HL-60/S4 treated with retinoic acid at 250 ng/mL for 4 days and 3 days (cell line): ENCODE results near the gene IGSF21.

Source experiments
- in situ Hi-C: fragments of 300-500 bp; cut with MboI; formaldehyde crosslinking; loops from 2 replicates; pipeline ENCODE4 v1.7.0; 2022; ENCODE audit warnings: low sequenced_read_pairs

The IGSF21 gene

DNA sequence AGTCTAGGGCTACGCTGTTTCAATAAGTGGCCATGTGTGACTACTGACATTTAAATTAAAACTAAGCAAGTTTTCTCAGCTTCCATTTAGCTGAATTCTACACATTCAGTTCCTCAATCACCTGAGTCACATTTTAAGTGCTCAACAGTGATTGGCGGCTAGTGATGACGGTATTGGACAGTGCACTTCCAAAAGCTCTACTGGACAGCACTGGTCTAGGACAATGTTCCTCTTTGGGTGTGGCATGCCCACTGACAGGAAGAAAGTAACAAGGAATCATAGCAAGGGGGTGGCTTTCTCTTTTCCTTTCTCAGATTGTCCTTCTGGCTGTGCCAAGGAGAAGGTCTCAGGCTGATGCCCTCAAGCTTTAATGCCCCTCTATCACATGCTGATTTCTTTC lies 11.7 kb downstream of the IGSF21 start:
- in situ Hi-C loops, result no loop called here

DNA sequence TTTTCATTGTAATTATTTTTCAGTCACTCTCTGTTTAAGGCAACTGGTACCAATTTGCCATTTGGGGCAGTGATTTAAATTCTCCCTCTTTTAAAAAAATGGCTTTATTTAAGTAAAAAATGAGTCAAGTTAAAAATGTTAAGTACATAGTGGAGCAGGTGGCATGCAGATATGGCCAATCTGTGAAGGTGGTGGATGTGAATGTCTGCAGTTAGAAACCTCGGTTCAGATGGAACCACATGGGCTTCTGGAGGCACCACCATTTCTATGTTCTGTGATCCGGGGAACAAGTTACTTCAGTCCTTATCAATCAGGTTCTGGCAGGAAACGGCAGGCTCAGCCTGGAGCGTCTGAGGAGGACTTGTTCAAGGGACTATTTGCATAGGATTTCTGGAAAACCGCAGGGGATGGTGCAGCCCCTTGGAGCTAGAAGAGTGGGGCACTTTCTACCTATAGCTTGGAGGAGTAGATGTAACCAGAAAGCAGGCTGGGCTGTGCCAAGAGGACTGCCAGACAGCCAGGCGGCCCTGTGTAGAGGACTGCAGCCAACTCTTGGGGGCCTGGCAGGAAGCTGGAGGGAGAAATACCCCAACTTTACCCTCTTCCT lies 12.3 kb downstream of the IGSF21 start:
- in situ Hi-C loops, result no loop called here

DNA sequence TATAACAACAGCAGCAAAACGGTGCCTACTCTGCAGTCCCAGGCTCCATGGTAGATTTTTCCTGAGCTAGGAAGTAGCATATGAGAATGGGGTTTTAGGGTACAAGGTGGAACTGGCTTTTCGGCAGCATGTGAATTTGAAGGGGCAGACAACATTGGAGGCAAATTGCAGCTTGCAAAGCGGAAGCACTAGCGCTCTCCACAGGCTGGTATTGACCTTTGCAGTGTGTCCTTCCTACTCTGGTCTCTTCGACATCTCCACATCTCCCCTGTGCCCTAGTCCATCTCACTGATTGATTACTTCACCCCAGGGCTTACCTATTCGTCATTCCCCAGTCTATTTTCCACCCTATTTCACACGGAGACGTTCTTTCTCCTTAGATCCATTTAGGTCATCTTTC lies 13.0 kb downstream of the IGSF21 start:
- in situ Hi-C loops, result no loop called here

DNA sequence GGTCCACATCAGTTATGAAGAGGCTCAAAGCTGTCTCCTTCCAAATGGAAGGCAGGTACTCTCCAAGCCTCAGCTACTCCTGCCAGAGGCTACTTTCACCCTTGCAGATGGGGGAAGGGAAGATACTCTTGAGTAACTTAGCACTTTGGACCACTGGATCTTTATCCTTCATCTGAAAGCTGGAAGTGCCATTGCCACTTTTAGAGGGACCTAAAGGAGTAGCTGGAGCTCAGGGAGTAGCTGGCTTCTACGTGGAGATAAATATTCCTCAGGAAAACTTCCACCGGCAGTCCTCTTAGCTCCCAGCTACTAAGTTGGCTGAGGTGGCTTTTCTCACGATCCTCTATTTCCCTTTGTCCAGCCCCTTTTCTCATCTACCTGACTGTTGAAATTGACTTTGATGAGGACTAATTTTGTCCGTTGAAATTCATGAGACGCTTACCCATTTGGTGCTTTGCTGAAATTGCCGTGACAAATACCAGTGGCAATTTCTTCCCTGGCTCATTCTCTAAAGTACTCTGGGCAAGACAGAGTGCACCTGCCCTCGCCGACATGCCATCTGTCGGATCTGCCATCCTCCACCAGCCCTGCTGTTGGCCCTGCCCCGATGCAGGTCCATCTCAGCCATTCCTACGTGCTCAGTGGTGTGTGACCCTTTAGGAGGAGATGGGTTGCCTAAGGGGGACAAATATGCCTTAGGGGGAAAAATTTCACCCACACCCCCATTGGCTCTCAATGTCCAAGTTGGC lies 13.6 kb downstream of the IGSF21 start:
- in situ Hi-C loops, result no loop called here

DNA sequence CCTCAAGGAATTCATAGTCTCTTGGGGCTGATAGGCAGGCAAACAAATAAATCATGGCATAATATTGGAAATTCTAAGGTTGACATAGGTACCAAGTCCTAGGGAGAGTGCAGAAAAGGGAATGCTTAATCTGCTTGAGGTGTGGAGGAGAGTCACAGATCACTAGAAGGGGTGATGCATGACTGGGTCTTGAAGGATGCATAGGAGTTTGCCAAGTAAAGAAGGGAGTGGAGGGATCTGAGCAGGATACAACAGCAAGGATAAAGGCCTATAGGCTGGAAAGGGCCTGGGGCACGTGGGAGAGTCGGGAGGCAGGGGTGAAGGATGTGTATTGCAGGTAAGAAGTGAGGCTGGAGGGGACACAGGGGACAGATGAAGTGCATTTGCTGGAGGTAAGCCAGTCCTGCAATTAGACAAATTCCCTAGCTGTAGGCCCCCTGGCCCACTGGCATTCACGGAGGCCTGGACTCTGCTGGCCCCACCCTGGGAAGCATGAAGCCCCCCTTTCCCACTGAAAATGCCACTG lies 15.9 kb downstream of the IGSF21 start:
- in situ Hi-C loops, result no loop called here

DNA sequence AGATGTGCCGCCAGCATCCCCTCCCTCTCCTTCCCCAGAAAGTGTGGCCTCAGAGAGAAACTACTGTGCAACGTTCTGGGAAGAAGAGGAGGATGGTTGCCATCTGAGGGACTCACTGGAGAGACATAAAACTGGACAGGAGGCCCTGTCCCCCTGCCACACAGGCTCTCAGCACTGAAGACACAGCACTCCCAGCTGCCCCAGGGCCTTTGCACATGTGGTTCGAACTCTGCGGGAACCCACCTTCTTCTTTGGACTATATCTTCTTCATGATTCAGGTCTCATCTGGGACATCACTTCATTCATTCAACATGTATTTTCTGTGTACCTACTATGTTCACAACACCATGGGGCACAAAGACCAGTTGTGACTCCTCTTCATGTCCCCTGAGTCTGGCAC lies 17.4 kb downstream of the IGSF21 start:
- in situ Hi-C loops, result no loop called here

DNA sequence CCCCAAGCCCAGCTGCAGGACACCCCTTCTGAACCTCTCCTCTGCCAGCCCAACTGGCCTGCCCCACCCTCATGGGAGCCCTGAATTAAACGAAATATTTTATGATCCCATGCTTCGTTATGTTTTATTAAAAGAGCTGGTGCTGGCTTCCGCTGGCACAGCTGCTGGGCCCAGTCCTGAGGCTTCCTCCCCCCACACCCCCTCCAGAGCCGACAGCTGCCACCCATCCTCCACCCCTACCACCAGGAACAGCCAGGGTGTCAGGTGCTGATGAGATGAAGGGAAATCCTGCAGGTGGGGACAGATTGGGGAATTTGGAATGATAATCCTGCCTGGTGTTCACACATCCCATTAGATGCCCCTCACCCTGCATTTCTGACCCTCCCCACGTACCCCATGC lies 19.0 kb downstream of the IGSF21 start:
- in situ Hi-C loops, result no loop called here

DNA sequence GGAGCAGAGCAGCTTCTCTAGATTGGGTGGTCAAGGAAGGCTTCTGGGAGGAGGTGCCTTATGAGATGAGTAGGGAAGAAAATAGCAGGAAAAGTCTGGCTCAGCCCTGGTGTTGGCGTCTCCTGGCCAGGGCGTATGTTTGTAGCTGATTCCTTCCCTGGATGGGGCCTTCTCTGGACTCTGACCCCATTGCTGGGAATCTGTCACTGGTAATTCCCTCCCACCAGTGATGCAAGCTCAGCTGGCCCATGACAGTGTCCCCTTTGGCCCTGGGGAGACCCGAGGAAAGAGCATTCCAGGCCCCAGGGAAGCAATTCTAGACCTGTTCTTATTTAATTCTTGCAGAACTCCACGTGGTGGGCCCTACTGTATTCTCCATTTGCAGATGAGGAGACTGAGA lies 20.7 kb downstream of the IGSF21 start:
- in situ Hi-C loops, result no loop called here

DNA sequence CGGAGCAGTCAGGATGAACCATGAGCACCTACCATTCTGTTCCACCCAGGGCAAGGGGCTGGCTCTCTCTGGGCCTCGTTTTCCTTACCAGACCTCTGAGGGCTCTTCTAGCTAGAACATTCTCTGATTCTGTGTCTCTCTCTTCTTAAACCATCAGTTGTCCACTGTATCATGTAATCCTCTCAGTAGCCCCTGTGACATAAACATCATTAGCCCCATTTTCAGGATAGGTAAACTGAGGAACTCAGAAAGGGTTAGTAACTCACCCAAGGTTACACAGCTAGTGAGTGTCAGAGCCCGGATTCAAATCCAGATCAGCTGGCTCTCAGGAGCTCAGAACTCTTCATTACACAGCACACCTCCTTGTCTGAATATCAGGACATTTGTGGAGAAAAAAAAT lies 22.8 kb downstream of the IGSF21 start:
- in situ Hi-C loops, result no loop called here

DNA sequence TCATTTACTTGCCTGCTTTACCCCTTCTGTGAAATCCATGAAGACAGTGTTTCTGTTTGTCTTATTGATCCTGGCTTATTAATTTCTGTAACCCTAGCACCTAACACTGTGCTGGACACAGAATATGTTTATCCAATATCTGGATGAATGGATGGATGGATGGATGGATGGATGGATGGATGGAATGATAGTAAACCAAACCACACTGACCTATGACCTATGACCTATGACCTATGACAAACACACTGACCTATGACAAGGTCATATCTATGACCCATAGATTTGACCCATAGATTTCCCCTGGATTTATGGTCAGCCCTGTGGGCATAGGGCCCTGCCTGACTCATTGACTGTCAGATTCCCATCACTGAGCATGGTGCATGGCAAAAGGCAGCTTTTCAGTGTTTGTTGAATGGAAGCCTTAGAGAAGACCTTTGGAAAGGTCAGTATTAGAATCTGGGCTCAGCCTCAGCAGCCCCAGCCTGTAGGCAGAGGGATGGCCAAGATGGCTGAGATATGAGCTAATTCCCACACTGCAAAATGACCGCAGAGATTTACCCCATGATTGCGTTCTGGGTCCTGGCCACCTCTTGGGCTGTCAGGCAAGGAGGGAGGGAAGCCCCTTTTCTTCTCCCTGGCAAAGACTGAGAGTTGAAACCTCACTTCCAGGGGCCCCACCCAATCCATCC lies 24.6 kb downstream of the IGSF21 start:
- in situ Hi-C loops, result no loop called here

DNA sequence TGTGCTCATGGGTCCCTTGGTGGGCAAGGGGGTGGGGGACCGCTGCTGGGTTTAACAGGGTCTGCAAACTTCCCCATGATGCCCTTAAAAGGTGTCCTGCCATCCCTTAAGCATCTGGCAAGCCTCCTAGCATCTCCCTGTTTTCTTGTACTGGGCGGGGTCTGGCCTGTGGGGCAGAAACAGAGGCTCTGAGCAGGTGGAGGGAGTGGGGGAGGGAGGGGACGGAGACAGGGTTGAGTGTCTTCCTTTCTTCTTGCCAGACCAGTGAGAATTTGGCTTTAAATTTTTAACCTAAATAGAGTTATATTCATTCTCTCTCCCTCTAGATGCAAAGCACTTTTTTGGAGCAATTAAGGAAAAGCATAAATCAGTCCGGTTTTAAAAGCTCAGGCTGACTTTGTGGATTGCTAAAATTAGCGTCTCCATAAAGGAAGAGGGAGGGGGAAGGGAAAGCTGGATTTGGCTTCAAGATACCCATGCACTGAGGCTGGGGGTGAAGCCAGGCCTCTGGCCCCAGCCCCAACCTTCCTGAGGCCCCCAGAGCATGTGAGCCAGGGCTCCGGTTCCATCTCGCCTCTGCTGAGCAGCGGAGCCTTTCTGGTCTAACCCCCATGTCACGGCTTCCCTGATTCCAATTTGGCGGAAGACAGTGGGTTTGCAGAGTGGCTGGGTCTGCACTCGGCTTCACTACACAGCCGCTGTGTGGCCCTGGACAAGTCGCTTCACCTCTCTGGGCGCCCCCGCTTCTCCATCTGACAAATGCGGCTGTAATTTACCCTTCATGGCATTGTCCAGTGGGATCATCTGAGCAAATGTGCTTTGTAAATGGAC lies 25.3 kb downstream of the IGSF21 start:
- in situ Hi-C loops, result no loop called here

DNA sequence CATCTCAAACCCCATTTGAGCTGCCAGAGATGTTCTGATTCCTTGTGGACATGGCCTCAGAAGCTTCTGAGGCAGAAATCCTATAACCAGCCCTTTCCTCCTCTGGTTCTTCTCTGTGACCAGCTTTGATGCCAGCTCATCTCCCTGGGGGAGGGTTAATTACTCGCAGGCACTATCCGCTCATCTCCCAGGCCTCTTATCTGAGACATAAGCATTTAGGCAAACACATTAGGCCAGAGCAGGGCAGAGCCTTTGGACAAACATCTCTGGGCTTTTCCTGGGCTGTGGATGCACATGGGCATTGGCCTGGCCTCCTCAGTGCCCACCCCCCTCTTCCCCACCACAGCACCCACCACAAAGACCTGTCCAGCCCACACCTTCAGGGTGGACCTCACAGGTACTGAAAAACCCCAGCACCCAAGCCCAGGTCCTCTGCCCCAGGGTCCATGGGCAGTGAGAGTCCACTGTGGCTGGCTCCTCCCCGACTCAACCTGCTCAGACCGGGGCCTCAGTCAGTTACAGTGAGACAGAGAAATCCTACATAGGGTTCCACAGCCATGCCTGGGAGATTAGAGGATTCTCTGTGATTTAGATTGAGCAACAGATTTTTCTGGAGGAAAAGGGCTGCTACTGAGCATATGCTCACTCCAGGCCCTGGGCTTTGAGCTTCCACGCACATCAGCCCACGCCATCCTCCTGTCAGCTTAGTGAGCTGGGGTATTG lies 26.9 kb downstream of the IGSF21 start:
- in situ Hi-C loops, result no loop called here

DNA sequence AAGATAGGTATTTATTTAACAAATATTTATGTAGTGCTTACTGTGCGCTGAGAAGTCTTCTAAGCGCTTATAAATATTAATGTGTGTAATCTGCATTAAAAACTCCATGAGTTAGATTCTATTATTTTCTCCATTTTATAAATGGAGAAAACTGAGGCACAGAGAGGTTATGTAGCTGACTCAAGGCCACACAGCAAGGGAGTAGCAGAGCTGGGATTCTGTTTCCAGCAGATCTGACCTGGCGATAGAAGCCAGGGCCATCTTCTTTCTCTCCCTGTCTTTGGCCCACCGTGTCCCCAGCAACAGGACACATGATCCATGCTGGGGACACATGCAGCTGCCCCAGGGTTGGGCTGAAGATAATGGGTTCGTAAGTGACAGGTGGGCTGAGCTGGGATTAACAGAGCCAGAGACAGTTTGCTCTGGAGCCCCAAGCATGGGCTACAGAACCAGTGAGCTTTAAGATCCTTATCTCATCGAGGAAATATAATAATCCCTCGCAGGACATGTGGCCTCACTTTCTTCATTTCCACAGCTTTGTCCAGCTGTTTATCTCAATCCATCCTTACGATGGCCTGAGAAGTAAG lies 30.3 kb downstream of the IGSF21 start:
- in situ Hi-C loops, result no loop called here

DNA sequence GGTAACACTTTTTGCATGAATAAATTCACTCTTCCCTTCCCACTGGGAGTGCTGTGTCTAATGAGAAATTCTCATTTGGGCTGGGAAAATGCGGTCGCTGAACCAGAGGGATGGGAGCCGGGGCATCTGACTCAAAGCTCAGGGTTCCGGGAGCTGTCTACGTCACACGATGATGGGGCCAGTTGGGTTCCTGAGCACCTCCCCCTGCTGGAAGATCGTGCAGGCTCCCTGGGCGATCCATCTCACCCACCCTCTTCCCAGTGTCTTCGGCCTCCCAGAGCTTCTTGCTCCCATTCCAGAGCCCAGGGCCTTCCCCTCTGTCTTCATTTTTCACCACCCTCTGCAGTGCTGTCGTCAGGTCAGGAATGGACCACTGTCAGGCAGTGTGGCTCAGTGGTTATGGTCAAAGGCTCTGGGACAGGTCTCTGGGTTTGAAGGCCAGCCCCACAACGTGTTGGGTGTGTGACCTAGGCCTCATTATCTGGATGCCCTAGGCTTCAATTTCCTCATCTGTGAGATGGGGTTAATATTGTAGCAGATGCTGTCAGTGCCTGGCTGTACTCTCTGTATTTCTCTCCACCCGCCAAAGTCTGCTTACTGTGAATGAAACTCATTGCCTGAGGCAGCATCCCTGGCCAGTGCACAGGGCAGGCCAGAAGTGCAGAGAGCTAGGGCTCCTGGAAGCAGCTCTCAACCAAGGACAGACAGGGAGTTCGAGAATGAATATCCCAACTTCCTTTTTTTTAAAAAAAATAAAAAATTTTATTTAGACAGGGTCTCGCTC lies 31.8 kb downstream of the IGSF21 start:
- in situ Hi-C loops, result no loop called here

DNA sequence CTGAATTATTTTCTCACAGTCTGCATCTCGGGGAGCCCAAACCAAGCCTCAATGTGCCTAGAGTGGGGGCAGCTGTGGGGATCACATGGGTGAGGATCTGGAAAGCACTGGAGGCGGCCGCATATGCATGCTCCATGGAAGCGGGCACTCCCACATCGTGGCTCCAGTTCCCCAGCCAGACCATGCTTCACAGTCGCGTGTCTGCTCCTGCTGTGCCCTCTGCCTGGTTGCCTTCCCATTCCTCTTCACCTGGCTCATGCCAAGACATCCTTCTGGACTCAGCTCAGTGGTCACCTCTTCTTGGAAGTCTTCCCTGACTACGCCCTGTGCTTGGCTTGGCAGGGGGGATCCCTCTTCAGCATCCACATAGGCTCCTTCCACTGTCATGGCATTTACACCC lies 32.8 kb downstream of the IGSF21 start:
- in situ Hi-C loops, result no loop called here

DNA sequence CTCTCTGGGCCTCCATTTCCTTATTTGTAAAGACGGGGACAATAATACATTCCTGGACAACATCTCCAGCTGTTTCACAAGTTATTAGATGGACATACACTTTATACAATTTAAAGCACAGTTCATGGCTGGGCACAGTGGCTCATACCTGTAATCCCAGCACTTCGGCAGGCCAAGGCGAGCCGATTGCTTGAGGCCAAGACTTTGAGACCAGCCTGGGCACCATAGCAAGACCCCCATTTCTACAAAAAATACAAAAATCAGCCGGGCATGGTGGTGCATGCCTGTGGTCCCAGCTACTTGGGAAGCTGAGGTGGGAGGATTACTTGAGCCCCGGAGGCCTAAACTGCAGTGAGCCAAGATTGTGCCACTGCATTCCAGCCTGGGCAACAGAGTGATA lies 34.1 kb downstream of the IGSF21 start:
- in situ Hi-C loops, result no loop called here

DNA sequence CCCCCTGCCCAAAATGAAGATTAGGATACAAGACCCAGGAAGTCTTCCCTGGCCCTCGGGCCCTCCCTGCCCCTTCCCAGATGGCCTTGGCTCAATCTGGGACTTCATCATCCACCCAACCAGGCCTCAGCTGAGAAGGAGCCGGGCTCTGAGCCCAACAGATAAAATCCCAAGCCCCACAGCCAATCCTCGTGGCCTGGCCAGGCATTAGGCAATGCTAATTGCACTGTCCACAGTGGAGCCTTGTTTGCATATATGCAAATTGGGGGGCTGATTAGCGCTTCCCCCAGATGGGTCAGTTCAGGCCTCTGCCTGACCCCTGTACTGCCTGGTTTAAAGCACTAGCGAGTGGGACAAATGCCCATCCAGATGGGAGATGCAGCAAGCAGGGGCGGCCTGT lies 34.9 kb downstream of the IGSF21 start:
- in situ Hi-C loops, result no loop called here

DNA sequence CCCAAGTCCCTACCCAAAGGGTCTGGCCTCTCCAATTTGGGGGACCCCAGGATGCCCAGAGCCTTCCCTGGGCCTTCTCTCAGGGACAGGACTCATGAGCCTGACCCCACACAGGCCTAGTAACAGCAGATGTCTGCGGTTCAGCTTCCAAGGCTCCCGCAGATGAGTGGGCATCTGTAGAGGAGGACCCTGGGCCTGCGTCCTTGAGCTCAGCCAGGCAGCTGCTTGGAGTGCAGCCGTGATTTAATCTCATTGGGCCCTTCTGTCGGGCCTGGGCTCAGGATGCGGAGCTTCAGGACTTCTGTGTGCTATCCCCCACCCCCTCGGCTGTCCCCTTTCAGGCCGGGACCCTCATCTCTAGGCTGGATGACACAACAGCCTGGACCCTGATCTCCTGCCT lies 35.4 kb downstream of the IGSF21 start:
- in situ Hi-C loops, result no loop called here

DNA sequence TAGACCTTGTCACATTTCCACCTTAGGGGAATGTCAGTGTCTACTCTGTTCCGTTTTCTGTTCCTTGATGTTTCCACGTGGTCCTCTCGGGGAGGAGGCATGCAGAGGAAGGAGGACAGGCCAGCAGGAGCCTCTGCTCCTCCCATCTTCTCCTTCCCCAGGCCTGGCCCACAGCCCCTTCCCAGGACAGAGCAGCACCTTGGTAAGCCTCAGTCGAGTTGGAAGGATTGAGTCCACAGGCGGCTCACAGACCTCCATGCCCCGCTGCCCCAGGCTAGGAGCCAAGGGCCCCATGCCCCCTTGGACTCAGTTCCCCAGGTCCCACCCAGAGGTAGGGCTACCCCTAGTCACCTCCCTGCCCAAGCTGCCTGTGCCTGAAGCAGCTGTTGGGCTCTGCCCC lies 36.5 kb downstream of the IGSF21 start:
- in situ Hi-C loops, result no loop called here
